ENCODE results near the gene CACNA1E.
"Not testable (repeated sequence)": the region's sequence is repeated elsewhere in the genome, so short reads cannot be mapped to it uniquely, and the experiment has no call there.

The CACNA1E gene

GRCh38 chr1:181518152-181518551 lies 34.8 kb downstream of the CACNA1E start:
- DNase-seq = no peak

DNA sequence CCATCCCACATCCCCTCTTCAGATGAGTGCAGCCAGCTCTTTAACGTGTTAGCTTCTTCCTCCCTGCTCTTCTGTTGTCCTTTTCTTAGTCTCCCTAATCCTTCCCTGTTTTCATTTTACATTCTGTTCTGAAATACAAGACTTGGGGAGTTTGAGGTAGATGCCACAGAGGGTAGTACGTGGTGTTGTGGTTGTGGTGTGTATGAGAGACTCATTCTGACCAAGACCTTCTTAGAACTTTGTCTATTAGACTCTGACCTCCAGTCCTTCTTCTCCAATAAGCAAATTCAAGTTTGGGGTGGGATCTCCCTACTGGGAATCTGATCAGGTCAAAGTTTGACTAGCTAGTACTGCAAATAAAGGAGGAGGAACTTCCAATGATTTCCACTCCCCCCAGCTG lies 39.5 kb downstream of the CACNA1E start:
- DNase-seq = no peak

- no peak for DNase-seq
Observed at GRCh38 chr1:181525104-181525721, 41.9 kb downstream of the CACNA1E start.

DNA sequence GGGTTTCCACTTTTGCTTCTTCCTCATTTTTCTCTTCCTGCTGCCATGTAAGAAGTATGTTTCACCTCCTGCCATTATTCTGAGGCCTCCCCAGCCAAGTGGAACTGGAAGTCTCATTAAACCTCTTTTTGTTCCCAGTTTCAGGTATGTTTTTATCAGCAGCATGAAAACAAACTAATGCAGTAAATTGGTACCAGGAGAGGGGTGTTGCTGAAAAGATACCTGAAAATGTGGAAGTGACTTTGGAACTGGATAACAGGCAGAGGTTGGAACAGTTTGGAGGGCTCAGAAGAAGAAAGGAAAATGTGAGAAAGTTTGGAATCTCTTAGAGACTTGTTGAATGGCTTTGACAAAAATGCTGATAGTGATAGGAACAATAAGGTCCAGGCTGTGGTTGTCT lies 44.9 kb downstream of the CACNA1E start:
- not testable (repeated sequence) for DNase-seq

DNA sequence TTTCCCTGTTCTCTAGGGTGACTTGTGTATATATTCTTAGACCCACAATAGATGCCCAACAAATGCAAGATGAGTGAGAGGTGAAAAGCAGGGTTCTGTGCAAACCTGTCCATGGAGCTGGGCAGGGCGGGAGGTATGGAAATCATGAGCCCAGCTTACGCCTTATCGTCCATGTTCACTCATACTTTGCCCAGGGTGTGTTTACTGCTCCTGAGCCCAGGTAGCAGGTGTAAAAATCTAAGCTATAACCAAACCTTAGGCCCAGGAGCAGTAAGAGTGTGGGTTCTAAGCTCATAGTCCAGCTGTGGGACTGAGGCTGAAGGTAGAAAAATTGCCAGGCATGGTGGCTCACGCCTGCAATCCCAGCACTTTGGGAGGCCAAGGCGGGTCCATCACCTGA lies 48.1 kb downstream of the CACNA1E start:
- DNase-seq = no peak

- DNase-seq = no peak
Observed at GRCh38 chr1:181531951-181532600, 48.8 kb downstream of the CACNA1E start.

- no peak for DNase-seq
Observed at GRCh38 chr1:181538836-181539235, 55.5 kb downstream of the CACNA1E start.

- DNase-seq = no peak
Observed at GRCh38 chr1:181541458-181541857, 58.1 kb downstream of the CACNA1E start.

GRCh38 chr1:181541947-181542346 lies 58.6 kb downstream of the CACNA1E start:
- DNase-seq = no peak

GRCh38 chr1:181542406-181542805 lies 59.1 kb downstream of the CACNA1E start:
- DNase-seq = not testable (repeated sequence)

GRCh38 chr1:181545395-181545794 lies 62.1 kb downstream of the CACNA1E start:
- no peak for DNase-seq

GRCh38 chr1:181548497-181548896 lies 65.2 kb downstream of the CACNA1E start:
- DNase-seq = no peak

GRCh38 chr1:181551249-181551648 lies 67.9 kb downstream of the CACNA1E start:
- DNase-seq = no peak

DNA sequence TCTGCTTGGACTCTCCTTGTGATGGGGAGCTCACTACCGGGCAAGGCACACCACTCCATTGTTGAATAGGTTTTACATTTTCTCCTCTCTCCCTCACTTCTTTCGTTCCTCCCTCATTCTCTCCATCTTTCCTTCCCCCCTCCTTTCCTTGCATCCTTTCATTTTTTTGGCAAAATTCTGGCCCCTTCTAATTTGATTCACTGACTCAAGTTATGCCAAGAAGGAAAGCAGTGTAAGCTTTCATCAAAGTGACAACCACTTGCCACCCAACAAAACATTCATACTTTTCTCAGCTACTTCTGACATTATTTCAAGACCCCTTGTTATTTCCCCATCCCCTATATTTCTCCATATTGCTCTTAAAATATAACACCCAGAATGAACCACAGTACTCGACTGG lies 68.4 kb downstream of the CACNA1E start:
- DNase-seq = no peak

GRCh38 chr1:181554465-181554864 lies 71.1 kb downstream of the CACNA1E start:
- no peak for DNase-seq

DNA sequence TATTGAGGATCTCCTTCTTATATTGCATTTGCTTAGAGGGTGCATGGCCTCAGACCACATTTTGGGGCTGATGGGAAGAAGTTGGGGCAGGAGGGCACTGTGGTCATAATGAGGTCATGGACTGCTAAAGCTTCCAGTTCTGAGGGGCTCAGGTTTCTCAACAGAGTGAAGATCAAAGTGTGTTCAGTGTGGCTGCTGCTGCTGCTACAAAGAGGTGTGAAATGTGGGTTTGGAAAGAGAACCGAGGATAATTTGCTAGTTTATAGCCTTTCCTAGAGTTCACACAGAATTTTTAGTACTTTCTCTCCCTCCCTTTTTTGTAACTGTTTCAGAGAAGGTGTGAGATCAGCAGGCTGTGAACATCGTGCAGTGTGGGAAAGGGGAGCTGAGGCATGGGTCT lies 73.3 kb downstream of the CACNA1E start:
- DNase-seq = no peak

DNA sequence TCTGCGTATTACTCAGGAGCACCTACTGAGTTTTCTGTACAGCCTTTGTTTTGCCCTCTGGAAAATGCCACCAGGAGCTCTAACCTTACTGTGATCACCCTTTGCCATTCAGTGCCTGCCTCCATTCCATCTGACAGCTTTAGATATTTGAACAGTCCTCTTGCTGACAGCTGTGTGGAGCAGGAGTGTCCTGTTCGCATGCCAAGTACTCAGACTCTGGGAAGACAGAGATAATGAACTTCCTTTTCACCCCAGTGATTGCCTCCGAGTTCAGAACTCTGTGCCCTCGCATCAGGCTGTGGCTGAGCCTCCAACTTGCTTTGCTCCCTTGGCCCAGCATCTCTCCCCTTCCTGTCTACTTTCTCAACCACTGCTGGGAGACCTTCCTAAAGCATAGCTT lies 74.0 kb downstream of the CACNA1E start:
- DNase-seq = no peak

GRCh38 chr1:181558416-181558815 lies 75.1 kb downstream of the CACNA1E start:
- DNase-seq = no peak

DNA sequence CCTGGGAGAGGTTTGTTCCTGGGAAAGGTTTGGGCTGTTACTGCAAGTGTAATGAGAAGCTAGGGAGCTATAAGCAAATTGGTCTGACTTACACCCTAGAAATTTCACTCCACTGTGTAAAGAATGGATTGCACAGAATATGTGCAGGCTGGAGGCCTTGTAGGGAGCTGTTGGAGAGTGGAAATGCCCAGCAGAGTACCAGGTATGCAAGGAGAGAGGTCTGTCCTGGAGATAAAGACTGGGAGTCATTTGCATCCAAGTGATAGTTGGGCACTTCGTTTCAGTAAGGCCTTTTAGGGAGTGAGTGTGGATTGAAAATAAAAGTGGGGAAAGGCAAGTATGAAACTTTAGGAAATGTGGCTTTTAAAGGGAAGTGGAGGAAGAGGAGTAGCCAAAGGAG lies 75.8 kb downstream of the CACNA1E start:
- DNase-seq = no peak

DNA sequence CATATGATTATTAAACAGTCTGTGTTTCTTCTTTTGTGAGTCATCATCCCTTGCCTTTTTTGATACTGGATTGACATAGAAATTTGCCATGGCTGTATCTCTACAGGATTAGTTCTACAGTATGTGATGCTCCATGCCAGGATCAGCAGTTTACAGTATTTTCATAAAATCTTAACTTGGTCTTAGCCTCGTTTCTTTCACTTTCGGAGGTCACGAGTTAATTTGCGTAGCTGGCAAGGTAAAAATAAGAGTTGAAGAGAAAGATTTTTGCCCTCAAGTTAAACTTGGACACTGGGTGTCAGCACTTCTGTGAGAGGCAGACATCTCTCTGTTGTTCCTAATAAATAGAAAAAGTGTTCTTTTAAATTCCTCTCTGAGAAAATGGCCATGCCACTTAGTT lies 79.1 kb downstream of the CACNA1E start:
- no peak for DNase-seq

DNA sequence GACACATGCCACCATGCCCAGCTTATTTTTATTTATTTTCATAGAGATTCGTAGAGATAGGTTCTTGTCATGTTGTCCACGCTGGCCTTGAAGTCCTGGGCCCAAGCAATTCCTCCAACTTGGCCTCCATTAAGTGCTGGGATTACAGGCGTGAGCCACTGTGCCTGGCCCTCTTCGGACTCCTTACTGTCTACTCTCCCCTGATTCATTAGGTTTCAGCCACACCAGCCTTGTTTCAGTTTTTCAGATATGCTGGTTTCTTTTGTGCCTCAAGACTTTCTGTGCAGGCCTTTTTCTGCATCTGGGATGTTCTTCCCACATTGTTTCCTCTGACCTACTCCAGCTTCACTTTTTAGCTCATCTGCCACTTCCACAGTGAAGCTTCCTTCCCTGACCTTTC lies 85.4 kb downstream of the CACNA1E start:
- DNase-seq = no peak

DNA sequence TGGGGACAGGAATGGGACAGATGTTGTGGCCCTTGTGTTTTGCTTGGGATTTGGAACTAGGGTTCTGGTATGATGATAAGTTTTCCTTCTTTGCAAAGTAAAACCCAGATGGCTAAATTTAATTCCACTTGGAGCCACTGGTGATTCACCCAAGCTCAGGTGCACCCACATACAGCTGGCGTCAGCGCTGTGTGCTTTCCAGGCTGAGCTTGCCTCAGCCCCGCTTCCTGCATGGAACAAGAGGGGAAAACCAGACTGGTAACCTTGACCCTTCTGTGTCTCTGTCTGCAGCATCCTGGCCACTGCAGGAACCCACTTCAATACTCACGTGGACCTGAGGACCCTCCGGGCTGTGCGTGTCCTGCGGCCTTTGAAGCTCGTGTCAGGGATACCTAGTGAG lies 94.2 kb downstream of the CACNA1E start:
- DNase-seq = no peak

DNA sequence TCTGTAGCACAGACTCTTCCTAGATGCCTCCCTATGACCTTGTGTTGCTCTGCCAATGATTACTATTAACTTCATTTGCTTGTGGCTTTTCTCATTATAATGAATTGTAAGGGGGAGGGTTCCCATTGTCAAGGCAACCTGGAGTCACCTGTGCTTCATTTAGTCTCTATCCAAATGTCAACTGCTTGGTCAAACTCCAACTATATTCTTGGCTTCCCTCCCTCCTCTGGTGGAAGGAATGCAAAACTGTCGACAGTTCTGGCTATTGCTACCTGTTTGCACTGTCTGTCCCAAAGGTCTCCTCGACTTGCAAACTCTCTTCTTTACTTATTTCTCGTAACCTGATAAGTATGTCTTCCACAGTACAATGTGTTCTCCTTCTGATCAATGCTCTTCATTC lies 100.3 kb downstream of the CACNA1E start:
- peak; percentile 95 for DNase-seq

- no peak for DNase-seq
Observed at GRCh38 chr1:181587870-181588438, 104.6 kb downstream of the CACNA1E start.

- no peak for DNase-seq
Observed at GRCh38 chr1:181588631-181589030, 105.3 kb downstream of the CACNA1E start.
